ENCODE data around the gene WHRN.

WHRN gene

DNA sequence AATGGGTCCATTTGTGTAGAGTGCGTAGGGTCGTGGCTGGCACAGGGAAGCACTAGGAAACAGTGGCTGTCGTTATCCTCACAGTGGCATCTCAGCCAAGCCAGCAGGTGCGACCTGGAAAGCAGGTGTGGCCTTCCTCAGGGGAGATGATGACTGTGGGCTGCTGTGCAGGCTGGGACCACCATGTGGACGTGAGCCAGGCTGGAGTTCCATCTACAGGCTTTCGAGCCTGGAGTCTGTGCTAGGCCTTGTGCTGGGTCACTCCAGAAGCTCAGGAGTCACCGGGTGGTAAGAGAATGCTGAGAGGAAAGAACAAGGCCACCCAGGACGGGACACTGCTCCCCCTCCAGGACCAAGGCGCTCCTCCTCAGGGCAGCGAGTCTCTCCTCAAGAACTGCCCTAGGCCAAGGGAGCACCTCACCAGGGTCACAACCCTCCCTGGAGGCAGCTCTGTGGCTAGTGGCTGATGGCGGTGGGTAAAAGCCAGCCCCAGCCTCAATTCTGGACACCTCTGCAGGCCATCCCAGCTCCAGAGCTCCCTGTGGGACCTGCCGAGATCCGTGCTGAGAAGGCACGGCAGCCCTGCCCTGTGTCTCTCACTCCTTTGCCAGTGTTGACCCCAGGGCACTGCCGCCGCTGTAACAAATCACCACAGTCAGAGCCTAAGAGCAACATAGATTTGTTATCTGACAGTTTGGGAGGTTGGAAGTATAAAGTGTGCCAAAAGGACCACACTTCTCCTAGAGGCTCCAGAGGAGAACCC, 36.0 kb downstream of the WHRN start:
- DNase-seq = no peak

DNA sequence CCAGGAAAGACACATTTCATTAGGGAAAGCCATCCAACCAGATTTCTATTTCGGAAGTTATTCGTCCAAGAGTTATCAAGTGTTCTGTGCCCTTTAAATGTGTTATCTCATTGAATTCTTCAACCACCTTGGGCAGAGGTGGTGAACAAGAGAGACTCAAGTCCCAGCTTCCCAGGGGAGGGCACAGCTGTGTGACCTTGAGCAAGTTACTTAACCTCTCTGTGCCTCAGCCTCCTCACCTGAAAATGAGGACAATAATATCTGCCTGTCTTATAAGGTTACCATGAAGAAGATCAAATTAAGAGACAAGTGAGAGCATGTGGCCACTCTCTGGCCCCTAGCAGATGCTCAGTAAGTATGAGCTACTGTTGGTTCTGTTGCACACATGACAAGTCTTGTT, 37.4 kb downstream of the WHRN start:
- DNase-seq = no peak

DNA sequence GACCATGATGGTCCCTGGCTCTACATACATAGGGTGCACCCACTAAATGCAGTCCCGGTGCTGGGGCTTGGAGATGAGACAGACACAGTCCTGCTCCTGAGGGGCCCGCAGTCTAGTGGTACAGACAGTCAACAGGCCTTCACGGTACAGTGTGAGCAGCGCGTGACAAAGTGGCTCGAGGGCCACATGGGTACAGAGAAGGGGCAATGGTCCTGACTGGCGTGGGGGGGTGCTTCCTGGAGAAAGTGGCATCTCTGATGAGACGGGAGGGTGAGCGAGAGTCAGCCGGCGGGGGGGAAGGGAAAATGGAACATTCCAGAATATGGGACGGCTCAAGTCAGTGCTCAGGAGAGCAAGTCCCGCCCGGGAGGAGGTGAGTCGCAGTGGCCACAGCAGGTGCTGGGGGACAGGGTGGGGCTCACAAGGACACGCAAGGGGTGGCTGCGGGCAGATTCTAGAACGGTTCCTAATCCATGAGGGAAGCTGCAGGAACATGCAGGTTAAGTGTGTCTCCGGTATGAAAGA, 38.0 kb downstream of the WHRN start:
- no peak for DNase-seq

DNA sequence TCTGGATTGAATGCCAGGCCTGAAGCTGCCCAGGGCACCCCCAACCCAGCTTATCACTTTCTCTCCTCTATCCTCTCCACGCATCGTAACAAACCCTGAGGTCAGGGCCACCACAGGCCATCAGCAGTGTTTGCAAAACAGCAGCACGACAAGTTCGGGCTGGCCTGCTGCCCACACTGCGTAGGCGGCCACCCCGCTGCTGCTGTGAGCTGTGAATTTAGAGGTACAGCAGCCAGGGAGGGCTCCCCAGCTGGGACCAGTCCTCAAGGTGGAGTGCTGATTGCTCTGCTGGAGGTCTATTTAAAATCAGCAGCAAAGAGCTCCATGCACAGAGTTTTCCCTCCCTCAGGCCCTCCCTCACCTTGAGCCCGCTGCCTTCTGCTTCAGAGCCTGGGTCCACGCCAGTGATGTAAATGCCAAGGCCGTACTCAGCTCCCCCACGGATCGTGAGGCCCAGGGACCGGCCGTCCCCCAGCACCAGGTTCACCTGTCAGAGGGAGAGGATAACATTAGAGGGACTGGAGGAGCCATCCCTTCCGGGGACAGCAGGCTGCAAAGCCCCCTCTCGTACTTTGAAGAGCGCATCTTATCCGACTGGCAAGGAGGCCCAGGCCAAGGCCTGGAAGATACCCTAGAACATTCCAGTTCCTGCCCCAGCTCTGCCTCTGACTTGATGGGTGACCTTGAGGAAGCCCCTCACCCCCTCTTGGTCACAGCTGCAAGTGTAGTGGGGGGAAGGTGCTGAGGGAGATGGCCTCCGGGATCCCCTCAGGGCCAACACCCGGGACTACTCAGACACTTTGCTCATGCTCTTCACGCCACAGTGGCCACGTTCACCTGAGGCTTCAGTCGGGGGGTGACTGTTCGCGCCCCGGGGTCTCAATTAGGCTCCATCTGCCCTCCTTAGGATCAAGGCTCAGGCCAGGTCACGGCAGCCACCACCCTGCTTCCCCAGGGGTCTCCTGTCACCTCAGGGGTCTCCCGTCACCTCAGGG, 39.1 kb downstream of the WHRN start:
- DNase-seq = no peak

DNA sequence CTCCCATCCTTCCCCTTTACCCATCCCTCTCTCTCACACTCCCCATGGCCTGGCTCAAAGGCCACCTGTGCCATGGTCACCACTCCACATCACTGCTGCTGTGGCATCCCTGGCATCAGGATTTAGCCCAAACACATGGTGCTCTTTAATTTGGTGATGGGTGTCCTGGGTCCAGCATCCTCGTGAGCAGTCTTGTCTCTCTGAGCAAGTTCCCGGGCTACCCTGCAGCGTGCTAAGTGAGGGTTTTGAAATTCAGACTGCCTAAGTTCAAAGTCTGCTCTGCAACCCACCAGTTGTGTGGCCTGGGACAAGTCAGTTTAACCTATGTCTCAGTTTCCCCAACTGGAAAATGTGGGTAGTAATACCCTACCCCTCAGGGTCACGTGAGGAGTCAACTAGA, 39.9 kb downstream of the WHRN start:
- DNase-seq = no peak

DNA sequence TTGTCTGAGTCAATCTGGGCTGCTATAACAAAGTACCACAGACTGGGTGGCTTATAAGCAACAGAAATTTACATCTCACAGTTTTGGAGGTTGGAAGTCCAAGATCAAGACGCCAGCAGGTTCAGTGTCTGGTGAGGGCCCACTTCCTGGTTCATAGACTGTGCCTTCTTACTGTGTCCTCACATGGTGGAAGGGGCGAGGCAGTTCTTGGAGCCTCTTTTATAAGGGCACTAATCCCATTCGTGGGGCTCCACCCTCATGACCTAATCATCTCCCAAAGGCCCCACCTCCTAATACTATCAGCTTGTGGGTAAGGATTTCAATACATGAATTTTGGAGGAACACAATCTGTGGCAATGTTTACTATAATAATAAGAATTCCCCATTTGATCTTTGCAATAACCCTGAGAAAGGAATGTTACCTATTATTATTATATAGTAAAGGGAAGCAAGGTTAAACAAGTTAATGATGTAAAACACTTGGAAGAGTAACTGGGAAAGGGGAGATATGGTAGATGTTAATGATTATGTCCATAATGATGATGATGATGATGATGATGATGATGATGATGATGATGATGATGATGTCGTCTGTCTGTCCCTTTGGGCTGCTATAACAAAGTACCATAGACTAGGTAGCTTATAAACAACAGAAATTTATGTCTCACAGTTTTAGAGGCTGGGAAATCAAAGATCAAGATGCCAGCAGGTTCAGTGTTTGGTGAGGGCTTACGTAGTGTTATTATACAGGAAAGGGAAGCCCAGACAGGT, 40.8 kb downstream of the WHRN start:
- DNase-seq = no peak

DNA sequence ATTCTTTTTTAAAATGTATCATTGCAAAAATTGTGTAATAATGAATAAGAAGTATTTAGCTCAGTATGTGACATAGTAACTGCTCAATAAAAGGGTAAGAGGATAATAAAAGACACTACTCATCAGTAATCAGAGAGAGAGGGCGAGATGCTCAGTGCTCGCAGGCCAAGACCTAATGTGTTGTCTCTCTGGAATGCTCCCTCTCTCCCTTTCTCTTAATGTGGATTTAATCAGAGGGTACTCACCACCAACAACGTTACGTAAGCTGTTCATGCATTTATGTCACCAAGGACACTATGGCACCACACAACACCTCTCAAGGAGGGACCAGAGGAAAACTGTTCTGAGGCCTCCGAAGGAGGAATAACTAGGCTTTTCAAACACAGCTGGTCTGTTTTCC, 42.5 kb downstream of the WHRN start:
- DNase-seq = no peak

DNA sequence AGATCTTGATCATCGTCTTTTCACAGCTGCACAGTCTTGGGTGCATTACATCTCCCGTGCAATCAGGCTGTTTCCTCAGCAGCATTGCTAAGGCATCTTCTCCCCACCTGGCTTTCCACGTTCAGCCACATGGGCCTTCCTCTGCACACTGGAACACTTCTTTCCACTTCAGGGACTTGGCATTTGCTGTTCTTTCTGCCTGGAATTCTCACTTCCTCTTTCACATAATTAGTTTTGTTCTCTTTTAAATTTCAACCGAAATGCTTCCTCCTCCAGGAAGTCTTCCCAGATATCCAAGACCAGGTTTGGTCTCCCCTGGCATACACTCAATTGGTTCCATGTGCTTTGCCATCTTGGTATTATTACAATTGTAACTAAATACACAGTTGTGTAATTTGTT, 43.8 kb downstream of the WHRN start:
- DNase-seq = no peak

DNA sequence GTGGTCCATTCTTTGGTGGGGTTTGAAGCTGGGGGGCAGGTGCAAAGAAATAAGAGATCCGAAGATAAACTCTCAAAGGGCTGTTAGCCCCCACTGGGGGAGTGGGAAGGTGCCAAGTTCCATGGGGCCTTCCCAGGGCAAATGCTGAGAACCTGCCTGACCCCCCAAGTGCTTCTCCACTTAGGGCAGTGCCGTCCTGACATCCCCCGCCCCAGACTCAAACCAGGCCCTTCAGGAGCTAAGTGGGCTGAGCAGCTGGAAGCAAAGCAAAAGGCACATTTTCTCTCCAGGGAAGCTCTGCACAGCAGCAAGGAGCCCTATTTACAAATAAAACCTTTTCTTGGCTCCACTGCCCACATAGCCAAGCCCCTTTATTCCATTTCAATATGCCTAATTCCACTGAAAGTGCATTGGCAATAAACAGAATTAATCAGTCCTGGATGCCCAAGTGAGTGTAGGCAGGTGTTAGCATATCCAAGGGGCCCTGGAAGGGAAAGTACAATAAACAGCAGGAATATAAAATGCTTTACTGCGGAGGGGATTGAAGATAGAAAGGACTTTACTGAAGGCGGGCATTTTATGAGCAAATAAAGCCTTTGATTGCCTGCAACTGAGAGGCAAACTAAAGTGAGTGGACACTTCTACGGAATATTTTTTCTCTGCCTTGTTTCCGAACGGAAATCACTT, 44.6 kb downstream of the WHRN start:
- no peak for DNase-seq

DNA sequence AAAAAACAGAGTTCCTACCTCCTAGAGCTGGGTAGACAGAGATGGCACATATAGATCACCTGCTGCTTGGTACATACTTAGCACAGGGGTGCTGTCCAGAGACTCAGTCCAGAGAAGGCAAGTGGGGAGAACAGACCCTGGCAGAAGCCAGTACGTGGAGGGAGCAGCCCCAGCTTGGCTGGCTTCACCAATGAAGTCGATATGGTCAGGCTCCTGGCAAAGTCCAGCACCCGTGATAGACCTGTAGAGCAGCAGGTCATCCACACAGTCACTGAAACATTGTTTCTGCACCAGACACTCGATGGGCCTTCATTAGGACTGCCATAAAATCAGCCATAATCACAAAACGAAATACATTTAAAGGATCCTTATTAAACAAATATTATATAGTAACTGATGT, 45.8 kb downstream of the WHRN start:
- no peak for DNase-seq

DNA sequence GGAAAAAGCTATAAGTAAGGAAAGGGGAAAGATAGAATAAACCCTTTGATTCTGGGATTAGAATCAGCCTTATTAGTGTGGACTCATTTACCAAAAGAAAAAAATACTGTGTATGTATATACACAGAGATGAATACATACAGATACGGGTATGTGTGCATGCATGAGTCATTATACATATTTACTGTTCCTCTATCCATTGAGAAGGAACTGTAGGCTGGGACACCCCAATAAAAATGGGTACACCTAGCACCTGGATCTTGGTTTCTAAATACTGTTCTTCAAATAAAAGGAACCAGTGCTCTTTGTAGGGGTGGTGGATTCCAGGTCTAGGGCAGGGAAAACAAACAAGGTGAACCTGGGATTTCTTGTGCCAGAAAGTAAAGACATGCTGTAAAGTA, 48.3 kb downstream of the WHRN start:
- no peak for DNase-seq

DNA sequence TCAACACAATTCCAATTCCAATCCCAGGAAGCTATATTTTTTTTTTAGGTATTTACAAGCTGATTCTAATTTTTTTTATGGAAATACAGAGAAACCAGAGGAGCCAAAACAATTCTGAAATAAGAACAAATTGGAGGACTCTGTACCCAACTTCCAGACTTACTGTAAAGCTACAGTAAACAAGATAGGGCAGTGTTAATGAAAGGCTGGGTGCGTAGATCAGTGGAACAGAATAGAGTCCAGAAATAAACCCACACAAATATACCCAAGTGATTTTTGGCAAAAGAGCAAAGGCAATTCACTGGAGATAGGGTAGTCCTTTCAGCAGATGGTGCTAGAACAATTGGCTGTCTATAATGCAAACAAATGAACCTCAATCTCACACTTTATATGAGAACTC, 50.6 kb downstream of the WHRN start:
- DNase-seq = no peak

DNA sequence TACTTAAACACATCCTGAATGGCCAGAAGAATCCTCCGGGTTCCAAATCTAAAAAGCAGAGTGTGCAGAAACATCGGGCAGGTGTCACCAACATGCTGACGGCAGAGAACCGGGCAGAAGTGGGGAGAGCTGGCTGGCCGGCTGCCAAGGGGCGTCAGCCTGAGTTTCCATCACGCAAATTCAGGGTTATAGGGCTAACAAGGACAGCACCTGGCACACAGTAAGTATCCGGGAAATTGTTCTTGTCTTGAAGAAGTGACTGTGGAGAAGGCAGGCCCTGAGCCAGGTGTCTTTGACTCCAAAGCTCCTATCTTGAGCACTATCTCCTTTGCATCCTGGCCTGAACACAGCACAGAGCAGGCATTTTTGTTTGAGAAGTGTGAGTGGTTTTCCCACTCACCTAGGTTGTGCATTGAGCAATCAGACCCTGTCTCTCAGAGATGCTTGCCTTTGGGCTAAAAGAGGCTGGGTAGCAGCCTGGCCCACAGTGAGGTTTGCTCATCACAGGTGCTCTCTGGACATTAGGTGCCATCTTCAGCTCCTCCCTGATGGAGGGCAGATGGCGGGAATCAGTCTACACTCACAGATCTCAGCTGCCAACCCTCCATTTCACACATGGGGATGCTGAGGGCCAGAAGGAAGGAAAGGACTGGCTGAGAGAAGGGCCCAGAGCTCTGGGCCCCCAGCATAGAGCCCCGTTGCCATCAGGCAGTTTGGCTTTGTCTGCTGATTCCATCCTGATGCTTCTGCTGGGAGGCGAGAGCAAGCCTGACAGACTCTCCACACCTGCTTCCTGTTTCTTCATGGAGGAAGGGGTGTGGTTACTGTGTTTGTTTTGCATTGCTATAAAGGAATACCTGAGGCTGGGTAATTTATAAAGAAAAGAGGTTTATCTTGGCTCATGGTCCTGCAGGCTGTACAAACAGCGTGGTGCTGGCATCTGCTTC, 52.8 kb downstream of the WHRN start:
- no peak for DNase-seq

DNA sequence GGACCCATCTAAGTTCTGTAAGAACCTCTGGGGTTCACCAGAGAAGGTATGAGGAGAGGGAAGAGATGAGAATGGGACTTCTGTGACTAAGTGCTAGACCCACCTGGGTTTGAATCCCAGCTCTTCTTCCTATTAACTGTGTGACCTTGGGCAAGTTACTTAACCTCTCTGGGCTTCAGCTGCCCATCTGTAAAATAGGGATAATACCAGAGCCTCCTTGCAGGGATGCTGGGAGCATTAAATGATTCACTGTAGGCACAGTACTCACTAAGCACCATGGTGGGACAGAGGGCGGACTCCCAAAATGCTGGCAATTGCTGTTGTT, 53.6 kb downstream of the WHRN start:
- no peak for DNase-seq

DNA sequence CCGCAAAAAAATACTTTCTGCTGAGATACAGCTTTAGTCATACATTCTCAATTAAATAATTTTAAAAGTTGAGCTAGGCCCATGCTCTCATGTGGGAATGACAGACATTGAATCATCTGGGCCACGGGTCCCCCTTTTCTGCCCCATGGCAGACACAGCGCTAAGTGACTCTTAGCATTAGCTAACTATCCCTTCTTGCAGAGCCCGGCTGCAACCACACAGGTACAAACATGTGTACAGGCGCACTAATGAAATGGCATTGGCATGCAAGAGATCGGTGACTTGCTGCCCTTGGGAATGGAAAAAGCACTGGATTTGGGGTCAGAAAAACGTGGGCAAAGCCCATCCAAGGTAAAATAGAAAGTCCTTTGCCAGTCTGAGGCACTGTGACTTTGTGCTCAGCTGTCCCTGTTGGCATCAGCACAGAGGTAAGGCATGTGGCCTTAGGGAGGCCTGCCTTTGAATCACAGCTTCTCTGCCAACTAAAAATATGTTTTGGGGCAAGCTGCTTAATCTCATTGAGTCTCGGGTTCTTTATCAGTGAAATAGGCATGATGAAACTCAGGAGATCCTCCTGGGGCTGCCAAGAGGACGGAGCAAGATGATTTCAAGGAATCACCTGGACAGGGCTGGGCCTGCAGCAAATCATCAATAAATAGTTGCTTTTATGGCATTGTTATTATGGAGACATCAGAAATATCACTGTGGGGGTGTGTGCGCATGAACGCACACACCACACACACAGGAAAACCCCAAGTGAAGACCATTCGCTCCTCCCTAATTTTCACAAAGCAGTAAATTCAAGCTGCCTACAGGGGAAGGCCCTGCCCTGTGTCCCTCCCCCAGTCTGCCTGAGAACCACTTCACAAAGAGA, 54.2 kb downstream of the WHRN start:
- no peak for DNase-seq

DNA sequence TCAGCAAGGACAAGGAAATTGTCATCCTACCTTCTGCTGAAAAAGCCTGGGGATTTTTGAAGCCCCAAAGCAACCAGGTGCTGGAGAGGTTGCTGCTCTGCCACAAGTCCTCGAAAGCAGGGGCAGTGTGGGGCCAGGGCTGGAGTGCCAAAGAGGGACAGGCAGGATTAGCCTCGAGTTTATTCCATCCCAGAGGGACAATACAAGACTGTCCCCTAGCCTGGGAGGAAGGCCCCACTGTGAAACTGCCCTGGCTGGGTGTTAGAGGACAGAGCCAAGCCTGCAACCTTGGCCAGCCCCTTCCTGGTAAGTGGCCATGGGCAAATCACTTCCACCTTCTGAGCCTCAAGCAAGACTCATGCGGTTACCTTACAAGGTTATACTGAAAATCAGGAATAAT, 55.1 kb downstream of the WHRN start:
- DNase-seq = no peak

DNA sequence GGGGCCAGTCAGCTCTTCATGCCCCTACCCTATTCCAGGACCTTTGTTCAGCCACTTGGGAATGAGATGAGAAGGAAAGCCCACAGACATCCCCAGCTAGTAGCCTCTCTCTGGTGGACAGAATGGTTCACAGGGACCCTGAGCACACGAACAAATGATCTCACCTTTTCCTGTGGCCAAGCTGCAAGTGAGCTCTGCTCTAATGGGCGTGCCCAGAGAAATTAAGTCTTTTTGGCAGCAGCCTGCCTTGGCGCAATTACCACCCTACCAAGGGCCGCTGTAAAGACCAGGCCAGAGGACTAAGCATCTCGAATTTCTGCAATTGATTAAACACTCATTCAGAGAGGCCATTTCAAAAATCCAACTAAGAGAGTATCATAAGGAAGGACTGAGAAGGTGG, 56.0 kb downstream of the WHRN start:
- no peak for DNase-seq

DNA sequence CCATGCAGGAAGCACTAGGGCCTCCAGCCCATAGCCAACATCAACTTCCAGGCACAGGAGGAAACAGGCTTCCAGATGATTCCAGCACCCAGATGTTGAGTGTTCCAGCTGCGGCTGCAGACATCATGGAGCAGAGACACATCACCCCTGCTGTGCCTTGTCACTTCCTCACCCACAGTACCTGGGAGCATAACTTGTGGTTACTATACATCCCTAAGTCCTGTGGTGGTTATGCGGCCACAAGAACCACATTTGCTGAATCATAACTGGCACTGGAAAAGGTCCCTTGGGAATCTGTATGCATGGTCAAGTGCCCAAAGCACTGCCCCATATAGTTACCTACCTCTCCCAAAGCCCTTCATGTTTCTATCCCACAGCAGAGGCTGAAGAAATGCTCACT, 56.6 kb downstream of the WHRN start:
- no peak for DNase-seq

DNA sequence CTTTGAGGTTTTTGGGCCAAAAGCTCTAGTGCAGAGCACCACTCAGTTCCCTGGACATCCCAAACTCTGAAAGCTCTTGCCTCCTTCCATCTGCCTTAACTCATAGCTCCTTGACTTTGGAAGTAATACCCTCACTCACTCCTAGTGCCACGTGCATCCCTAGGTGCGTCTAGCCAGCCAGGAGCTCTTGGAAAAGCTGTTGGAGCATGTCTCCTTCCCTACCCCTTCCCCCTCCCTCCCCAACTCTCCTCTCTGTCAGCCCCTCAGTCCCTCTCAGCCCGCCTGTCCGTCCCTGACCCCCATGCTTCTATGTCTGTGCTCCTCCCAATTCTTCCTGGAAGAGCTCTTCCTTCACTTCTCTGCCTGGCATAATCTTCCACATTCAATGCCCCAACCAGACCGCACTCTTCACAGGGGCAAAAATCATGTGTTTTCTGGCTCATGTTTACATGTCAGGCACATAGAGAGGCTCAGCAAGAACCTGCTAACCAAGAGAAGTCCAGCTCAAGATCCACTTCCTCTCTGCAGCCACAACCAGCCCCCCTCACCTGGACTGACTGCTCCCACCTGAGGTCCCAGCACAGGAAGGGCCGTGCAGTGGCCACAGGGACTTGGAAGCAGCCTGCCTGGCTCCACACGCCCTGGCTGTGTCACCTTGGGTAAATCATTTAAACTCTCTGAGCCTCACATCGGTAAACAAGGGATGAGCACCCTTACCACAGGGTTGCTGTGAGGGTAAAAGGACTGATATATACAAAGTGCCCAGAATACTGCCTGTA, 58.4 kb downstream of the WHRN start:
- no peak for DNase-seq

DNA sequence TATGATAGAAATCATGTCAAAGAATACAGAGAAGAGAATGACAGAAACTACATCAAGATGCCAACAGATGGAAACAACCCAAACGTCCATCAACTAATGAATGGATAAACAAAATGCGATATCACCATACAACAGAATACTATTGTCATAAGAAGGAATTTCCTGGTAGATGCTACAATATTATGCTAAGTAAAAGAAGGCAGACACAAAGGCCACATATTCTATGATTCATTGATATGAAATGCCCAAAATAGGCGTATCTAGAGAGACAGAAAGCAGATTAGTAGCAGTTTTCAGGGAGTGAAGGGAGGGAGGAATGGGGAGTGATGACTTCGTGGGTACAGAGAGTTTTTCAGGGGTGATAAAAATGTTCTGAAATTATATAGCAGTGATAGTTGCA, 59.2 kb downstream of the WHRN start:
- DNase-seq = no peak

Data from OCI-M1 (cell line).